KMS-11 (cell line): ENCODE data around the gene IGFBP1.

Experiments
- H2AFZ ChIP-seq: fragments of 200-600 bp; sonication (generic); 2 replicates; pipeline ENCODE4 v1.6.1; 2016; ENCODE audit warnings: antibody characterized with exemption, mixed run types, low read depth
- H3K27ac ChIP-seq: fragments of 200-600 bp; sonication (generic); 2 replicates; pipeline ENCODE4 v1.6.1; 2016; ENCODE audit warnings: mild to moderate bottlenecking, mixed run types
- H3K27me3 ChIP-seq: fragments of 200-600 bp; sonication (generic); 2 replicates; pipeline ENCODE4 v1.6.1; 2017; ENCODE audit warnings: mild to moderate bottlenecking, low read depth, mixed run types, moderate library complexity; ENCODE audit not compliant: insufficient read depth
- H3K36me3 ChIP-seq: fragments of 200-600 bp; sonication (generic); 2 replicates; pipeline ENCODE4 v1.6.1; 2017; ENCODE audit warnings: mild to moderate bottlenecking, mixed run types; ENCODE audit not compliant: insufficient read depth
- H3K4me1 ChIP-seq: fragments of 200-600 bp; sonication (generic); 2 replicates; pipeline ENCODE4 v1.6.1; 2016; ENCODE audit warnings: mild to moderate bottlenecking, low read depth, mixed run types; ENCODE audit not compliant: poor library complexity, severe bottlenecking
- H3K4me2 ChIP-seq: fragments of 200-600 bp; sonication (generic); 2 replicates; pipeline ENCODE4 v1.7.0; 2016; ENCODE audit warnings: mild to moderate bottlenecking, mixed run types
- H3K4me3 ChIP-seq: fragments of 200-600 bp; sonication (generic); IDR thresholded peaks from 2 replicates; pipeline ENCODE4 v1.6.1; 2017; ENCODE audit warnings: low read depth, low read length, mixed read lengths; ENCODE audit not compliant: insufficient read depth
- H3K79me2 ChIP-seq: fragments of 200-600 bp; sonication (generic); 2 replicates; pipeline ENCODE4 v1.6.1; 2016; ENCODE audit warnings: low read depth, mixed run types; ENCODE audit not compliant: insufficient read depth
- H3K9ac ChIP-seq: fragments of 200-600 bp; sonication (generic); 2 replicates; pipeline ENCODE4 v1.6.1; 2016; ENCODE audit warnings: mild to moderate bottlenecking, mixed run types
- H4K20me1 ChIP-seq: fragments of 200-600 bp; sonication (generic); 2 replicates; pipeline ENCODE4 v1.6.1; 2016; ENCODE audit warnings: mild to moderate bottlenecking, mixed run types; ENCODE audit not compliant: insufficient read depth
- TF ChIP-seq, protein P1 (sequence below): fragments of 200-600 bp; sonication (generic); conservative IDR thresholded peaks from 2 replicates; pipeline ENCODE4 v1.6.1; 2017; ENCODE audit warnings: low read depth, mild to moderate bottlenecking, antibody characterized with exemption, low read length, moderate library complexity, mixed read lengths

The IGFBP1 gene

GRCh38 chr7:45923290-45923689, 35.0 kb downstream of the IGFBP1 start:
- TF ChIP-seq, protein P1, sequence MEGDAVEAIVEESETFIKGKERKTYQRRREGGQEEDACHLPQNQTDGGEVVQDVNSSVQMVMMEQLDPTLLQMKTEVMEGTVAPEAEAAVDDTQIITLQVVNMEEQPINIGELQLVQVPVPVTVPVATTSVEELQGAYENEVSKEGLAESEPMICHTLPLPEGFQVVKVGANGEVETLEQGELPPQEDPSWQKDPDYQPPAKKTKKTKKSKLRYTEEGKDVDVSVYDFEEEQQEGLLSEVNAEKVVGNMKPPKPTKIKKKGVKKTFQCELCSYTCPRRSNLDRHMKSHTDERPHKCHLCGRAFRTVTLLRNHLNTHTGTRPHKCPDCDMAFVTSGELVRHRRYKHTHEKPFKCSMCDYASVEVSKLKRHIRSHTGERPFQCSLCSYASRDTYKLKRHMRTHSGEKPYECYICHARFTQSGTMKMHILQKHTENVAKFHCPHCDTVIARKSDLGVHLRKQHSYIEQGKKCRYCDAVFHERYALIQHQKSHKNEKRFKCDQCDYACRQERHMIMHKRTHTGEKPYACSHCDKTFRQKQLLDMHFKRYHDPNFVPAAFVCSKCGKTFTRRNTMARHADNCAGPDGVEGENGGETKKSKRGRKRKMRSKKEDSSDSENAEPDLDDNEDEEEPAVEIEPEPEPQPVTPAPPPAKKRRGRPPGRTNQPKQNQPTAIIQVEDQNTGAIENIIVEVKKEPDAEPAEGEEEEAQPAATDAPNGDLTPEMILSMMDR: peak; percentile 99
- H3K9ac ChIP-seq: peak overlapping the region; percentile 18; the same call in 1 of the 2 replicates
- no peaks in the 10 kb centered on the region; the same call in 1 of the 2 replicates for H3K27me3 ChIP-seq
- H3K79me2 ChIP-seq: no peaks in the 10 kb centered on the region
- H3K4me1 ChIP-seq: peaks cover 21% of the 10 kb centered on the region
- no peaks in the 10 kb centered on the region for H4K20me1 ChIP-seq
- peak overlapping the region; percentile 82 for H2AFZ ChIP-seq
- H3K27ac ChIP-seq: peak overlapping the region; percentile 8; the same call in 1 of the 2 replicates
- H3K4me3 ChIP-seq: no peak overlapping the region
- no peaks in the 10 kb centered on the region for H3K36me3 ChIP-seq
- H3K4me2 ChIP-seq: peak overlapping the region; percentile 79

- Histone ChIP-seq H3K9ac (no peak overlapping the region), H3K4me2 (no peak overlapping the region), H3K4me3 (no peak overlapping the region), H3K36me3 (no peaks in the 10 kb centered on the region), H3K4me1 (peaks cover 16% of the 10 kb centered on the region), H2AFZ (no peak overlapping the region), H3K79me2 (no peaks in the 10 kb centered on the region), H3K27me3 (no peaks in the 10 kb centered on the region; the same call in 1 of the 2 replicates), H3K27ac (no peak overlapping the region), H4K20me1 (no peaks in the 10 kb centered on the region)
- TF ChIP-seq, protein P1: no peak
These were observed 35.5 kb downstream of the IGFBP1 start for GRCh38 chr7:45923818-45924217.

GRCh38 chr7:45924283-45924682, 36.0 kb downstream of the IGFBP1 start:
- no peak overlapping the region for H3K4me2 ChIP-seq
- no peaks in the 10 kb centered on the region; the same call in 1 of the 2 replicates for H3K27me3 ChIP-seq
- H4K20me1 ChIP-seq: no peaks in the 10 kb centered on the region
- no peaks in the 10 kb centered on the region for H3K79me2 ChIP-seq
- H3K9ac ChIP-seq: no peak overlapping the region
- no peak overlapping the region for H3K27ac ChIP-seq
- no peak overlapping the region for H3K4me3 ChIP-seq
- H2AFZ ChIP-seq: no peak overlapping the region
- H3K36me3 ChIP-seq: no peaks in the 10 kb centered on the region
- peaks cover 13% of the 10 kb centered on the region for H3K4me1 ChIP-seq
- TF ChIP-seq, protein P1: no peak

DNA sequence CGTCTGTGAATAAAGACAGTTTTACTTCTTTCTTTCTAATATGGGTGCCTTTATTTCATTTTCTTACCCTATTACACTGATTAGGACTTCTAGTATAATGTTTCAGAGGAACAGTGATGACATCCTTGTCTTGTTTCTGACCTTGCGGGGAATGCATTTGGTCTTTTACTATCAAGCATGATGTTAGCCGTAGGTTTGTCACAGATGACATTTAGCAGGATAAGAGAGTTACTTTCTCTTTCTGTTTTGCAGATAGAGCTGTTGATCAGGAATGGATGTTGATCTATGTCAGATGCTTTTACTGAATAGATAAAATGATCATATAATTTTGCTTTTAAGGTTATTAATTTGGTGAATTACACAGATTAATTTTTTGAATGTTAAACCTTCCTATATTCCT, 39.4 kb downstream of the IGFBP1 start:
- no peak overlapping the region for H3K4me3 ChIP-seq
- no peak overlapping the region for H3K9ac ChIP-seq
- H3K4me1 ChIP-seq: peaks cover 4% of the 10 kb centered on the region
- H3K4me2 ChIP-seq: no peak overlapping the region
- H3K27ac ChIP-seq: no peak overlapping the region
- TF ChIP-seq, protein P1: no peak
- no peaks in the 10 kb centered on the region for H3K36me3 ChIP-seq
- H3K79me2 ChIP-seq: no peaks in the 10 kb centered on the region
- H2AFZ ChIP-seq: no peak overlapping the region
- no peaks in the 10 kb centered on the region for H3K27me3 ChIP-seq
- no peaks in the 10 kb centered on the region for H4K20me1 ChIP-seq
